ENCODE results near the gene GATM. TPM values are rescaled to one million over a fixed set of nuclear protein-coding genes. Genes with fewer than 3 reads are reported as not detected.

GATM gene
- total RNA-seq, 2 experiments from 2014 or later, result 0.55 to 0.70 TPM

DNA sequence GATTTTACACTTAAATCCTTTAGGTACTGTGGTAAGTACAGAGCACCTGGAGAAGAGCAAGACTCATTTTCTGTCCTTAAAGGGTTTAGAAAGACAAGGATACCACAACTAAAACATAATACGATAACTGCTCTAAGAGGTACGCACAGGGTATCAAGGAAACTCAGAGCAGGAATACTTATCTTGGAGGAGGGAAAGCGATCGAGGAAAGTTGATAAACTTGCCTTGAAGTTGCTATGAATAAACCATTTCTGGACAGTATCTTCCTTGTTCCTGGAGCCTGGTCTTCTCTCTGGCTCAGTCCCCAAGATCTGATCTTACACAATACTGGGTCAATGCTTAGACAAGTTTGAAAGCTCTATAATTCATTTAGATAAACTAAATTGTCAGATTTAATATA is 17.6 kb upstream of the GATM start:
- peaks cover 0 to 10% of the 10 kb centered on the region in 2 experiments for H3K27me3 ChIP-seq (ENCODE audit: control insufficient read depth in 1 of 2, insufficient read depth in 2 of 2, low read length in 2 of 2)
- TF ChIP-seq, protein P1, sequence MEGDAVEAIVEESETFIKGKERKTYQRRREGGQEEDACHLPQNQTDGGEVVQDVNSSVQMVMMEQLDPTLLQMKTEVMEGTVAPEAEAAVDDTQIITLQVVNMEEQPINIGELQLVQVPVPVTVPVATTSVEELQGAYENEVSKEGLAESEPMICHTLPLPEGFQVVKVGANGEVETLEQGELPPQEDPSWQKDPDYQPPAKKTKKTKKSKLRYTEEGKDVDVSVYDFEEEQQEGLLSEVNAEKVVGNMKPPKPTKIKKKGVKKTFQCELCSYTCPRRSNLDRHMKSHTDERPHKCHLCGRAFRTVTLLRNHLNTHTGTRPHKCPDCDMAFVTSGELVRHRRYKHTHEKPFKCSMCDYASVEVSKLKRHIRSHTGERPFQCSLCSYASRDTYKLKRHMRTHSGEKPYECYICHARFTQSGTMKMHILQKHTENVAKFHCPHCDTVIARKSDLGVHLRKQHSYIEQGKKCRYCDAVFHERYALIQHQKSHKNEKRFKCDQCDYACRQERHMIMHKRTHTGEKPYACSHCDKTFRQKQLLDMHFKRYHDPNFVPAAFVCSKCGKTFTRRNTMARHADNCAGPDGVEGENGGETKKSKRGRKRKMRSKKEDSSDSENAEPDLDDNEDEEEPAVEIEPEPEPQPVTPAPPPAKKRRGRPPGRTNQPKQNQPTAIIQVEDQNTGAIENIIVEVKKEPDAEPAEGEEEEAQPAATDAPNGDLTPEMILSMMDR (IDR thresholded peaks at IDR 0.05), result no peak
- H3K4me1 Mint-ChIP-seq (ENCODE audit: low read depth), result peaks cover 5% of the 10 kb centered on the region
- H3K4me3 Mint-ChIP-seq, result no peak overlapping the region
- H3K9me3 ChIP-seq (ENCODE audit: control insufficient read depth in 1 of 2, insufficient read depth in 1 of 2, low read length in 2 of 2), result no peaks in the 10 kb centered on the region
- ChIA-PET POLR2A (no interaction called here), CTCF (interaction anchor here (0.7 kb wide), 1 partner anchor 46 kb away, joined by 5 read pairs; no protein-coding TSS in a partner anchor)
- no peak for DNase-seq
- no peaks in the 10 kb centered on the region for H3K36me3 Mint-ChIP-seq (ENCODE audit: low read depth)
- no peak overlapping the region for H3K27ac ChIP-seq (ENCODE audit: low read depth in 1 of 2, low read length in 2 of 2)
- H3K4me3 ChIP-seq (ENCODE audit: low read length), result no peak overlapping the region
- H3K4me1 ChIP-seq (ENCODE audit: insufficient read depth, low read length), result no peaks in the 10 kb centered on the region
- no peaks in the 10 kb centered on the region for H3K36me3 ChIP-seq (ENCODE audit: insufficient read depth, low read length)
- intact Hi-C loops (cut with DNase I, micrococcal nuclease), result loop anchor here in 1 of 2 experiments (5.0 kb wide), 1 partner anchor 269 kb away; the partner anchor contains the start of genes DUOX1 and DUOXA1
- ATAC-seq (ENCODE audit: poor library complexity), result no peak
- H3K27ac Mint-ChIP-seq, result no peak overlapping the region
- no peaks in the 10 kb centered on the region for H3K27me3 Mint-ChIP-seq
- no peaks in the 10 kb centered on the region for H3K9me3 Mint-ChIP-seq

DNA sequence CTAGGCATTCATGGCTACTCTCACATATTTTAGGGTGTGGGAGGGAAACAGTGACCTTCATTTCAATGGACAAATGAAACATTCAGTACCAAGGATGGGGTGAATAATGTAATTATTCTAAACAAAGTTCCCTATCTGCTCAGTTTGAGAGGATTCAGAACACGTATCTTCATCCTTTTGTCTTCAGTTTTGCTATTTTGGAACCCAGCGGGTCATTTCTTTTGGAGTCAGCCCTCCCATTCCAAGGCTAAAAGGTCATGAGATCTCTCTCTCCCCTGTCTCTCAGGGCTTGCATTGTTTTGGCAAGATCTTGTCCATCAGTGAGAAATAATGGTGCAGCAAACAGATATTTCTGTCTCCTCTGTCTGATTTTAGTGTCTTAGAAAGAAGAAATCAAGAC is 16.3 kb upstream of the GATM start:
- intact Hi-C loops (cut with DNase I, micrococcal nuclease), result loop anchor here in 1 of 2 experiments (5.0 kb wide), 1 partner anchor 267 kb away; the partner anchor contains the start of genes DUOX1 and DUOXA1
- Mint-ChIP-seq H3K4me3 (no peak overlapping the region), H3K27me3 (no peaks in the 10 kb centered on the region), H3K36me3 (ENCODE audit: low read depth) (no peaks in the 10 kb centered on the region), H3K9me3 (no peaks in the 10 kb centered on the region), H3K27ac (no peak overlapping the region), H3K4me1 (ENCODE audit: low read depth) (peaks cover 4% of the 10 kb centered on the region)
- TF ChIP-seq, protein P1 (IDR thresholded peaks at IDR 0.05), result no peak
- Histone ChIP-seq H3K4me3 (ENCODE audit: low read length) (no peak overlapping the region), H3K27ac (ENCODE audit: low read depth in 1 of 2, low read length in 2 of 2) (no peak overlapping the region), H3K36me3 (ENCODE audit: insufficient read depth, low read length) (no peaks in the 10 kb centered on the region), H3K4me1 (ENCODE audit: insufficient read depth, low read length) (no peaks in the 10 kb centered on the region), H3K27me3 (ENCODE audit: control insufficient read depth in 1 of 2, insufficient read depth in 2 of 2, low read length in 2 of 2) (peaks cover 4 to 10% of the 10 kb centered on the region in 2 experiments), H3K9me3 (ENCODE audit: control insufficient read depth in 1 of 2, insufficient read depth in 1 of 2, low read length in 2 of 2) (no peaks in the 10 kb centered on the region)
- DNase-seq (no peak), ATAC-seq (ENCODE audit: poor library complexity) (no peak)
- ChIA-PET CTCF (no interaction called here), POLR2A (interaction anchor here (0.6 kb wide), 1 partner anchor 192 kb away, joined by 3 read pairs; no protein-coding TSS in a partner anchor)

DNA sequence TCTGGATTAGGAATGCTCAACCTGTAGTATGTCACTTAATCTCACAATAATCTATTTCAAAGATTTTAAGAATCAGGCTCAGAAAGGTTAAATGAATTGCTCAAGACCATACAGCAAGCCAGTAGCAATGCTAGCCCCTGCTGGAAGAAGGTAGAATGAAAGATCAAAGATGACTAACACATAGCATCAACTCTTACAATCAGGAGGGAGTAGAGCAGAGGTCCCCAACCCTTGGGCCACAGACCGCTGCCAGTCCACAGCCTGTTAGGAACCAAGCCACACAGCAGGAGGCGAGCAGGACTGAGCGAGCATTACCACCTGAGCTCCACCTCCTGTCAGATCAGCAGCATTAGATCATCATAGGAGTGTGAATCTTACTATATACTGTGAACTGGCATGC is 15.5 kb upstream of the GATM start:
- Mint-ChIP-seq H3K4me3 (no peak overlapping the region), H3K9me3 (no peaks in the 10 kb centered on the region), H3K4me1 (ENCODE audit: low read depth) (no peaks in the 10 kb centered on the region), H3K27me3 (no peaks in the 10 kb centered on the region), H3K27ac (no peak overlapping the region), H3K36me3 (ENCODE audit: low read depth) (no peaks in the 10 kb centered on the region)
- TF ChIP-seq, protein P1 (IDR thresholded peaks at IDR 0.05), result no peak
- H3K4me3 ChIP-seq (ENCODE audit: low read length), result no peak overlapping the region
- H3K36me3 ChIP-seq (ENCODE audit: insufficient read depth, low read length), result no peaks in the 10 kb centered on the region
- ATAC-seq (ENCODE audit: poor library complexity), result no peak
- H3K9me3 ChIP-seq (ENCODE audit: control insufficient read depth in 1 of 2, insufficient read depth in 1 of 2, low read length in 2 of 2), result no peaks in the 10 kb centered on the region
- peaks cover 4 to 10% of the 10 kb centered on the region in 2 experiments for H3K27me3 ChIP-seq (ENCODE audit: control insufficient read depth in 1 of 2, insufficient read depth in 2 of 2, low read length in 2 of 2)
- ChIA-PET CTCF (no interaction called here), POLR2A (no interaction called here)
- H3K4me1 ChIP-seq (ENCODE audit: insufficient read depth, low read length), result no peaks in the 10 kb centered on the region
- DNase-seq, result peak in 2 of 14 experiments; percentile 28 to 29
- intact Hi-C loops (cut with DNase I, micrococcal nuclease), result no loop called here
- no peak overlapping the region for H3K27ac ChIP-seq (ENCODE audit: low read depth in 1 of 2, low read length in 2 of 2)
